H1 (cell line): ENCODE results near the gene CSRP3. TPM values are rescaled to one million over a fixed set of nuclear protein-coding genes. Genes with fewer than 3 reads are reported as not detected.

Experiments
- BCL11A ChIP-seq, 2 experiments: IDR thresholded peaks; one replicate each; pipeline ENCODE4 v1.6.1; 2011; ENCODE audit warnings: low read depth in 2 of 2, low read length in 2 of 2, mild to moderate bottlenecking in 2 of 2
- HDAC2 ChIP-seq, 2 experiments: fragments of 300-600 bp in 1 of 2; sonication (generic) in 1 of 2; IDR thresholded peaks; 2 replicates each; pipeline ENCODE4 v1.6.1; 2011 to 2012; ENCODE audit warnings: low read depth in 2 of 2, low read length in 2 of 2, mild to moderate bottlenecking in 2 of 2, moderate library complexity in 2 of 2, borderline replicate concordance in 1 of 2, inconsistent platforms in 1 of 2
- MAX ChIP-seq: IDR thresholded peaks from 2 replicates; pipeline ENCODE4 v1.6.1; 2012; ENCODE audit warnings: inconsistent platforms
- polyA plus RNA-seq, 7 experiments: library from polyadenylated mRNA; depleted of rRNA in 3 of 7; stranded (reverse) in 5 of 7; unstranded in 2 of 7; fragments of >200 nt in 5 of 7; fragments of 200-250 nt in 2 of 7; gene quantifications; 1 replicate in 5 of 7; 2 replicates in 1 of 7; 4 replicates in 1 of 7; pipeline versions ENCODE4 v1.2.1 to v1.2.3, GENCODE V29; 2011 to 2013; ENCODE audit warnings: missing spikeins in 2 of 7, mixed read lengths in 2 of 7
- total RNA-seq: library from RNA; stranded (reverse); fragmentation: NEBNext Ultra II Directional; extraction: Animal tissue kit (Norgen Biotek cat#: 25700); gene quantifications from 2 replicates; pipeline ENCODE4 v1.2.1, GENCODE V29; 2021

CSRP3 gene
- total and polyA plus RNA-seq, 2 of the 8 experiments (the other 6 are each of a cell fraction or from before 2014, with no cell fraction given) = not detected

- TF ChIP-seq HDAC2 (IDR thresholded peaks at IDR 0.05; ENCODE audit: borderline replicate concordance in 1 of 2, low read depth in 2 of 2, low read length in 2 of 2) (no peak), MAX (no peak), BCL11A (IDR thresholded peaks at IDR 0.05; ENCODE audit: low read depth in 2 of 2, low read length in 2 of 2) (no peak)
Measured at GRCh38 chr11:19246816-19247215, 45.0 kb upstream of the CSRP3 start (continued).
